ENCODE measurements around the gene PON3. TPM values are rescaled to one million over a fixed set of nuclear protein-coding genes. Genes with fewer than 3 reads are reported as not detected.

The PON3 gene
- total and polyA plus RNA-seq, 2 of the 4 experiments (the other 2 are of a cell fraction) = not detected

DNA sequence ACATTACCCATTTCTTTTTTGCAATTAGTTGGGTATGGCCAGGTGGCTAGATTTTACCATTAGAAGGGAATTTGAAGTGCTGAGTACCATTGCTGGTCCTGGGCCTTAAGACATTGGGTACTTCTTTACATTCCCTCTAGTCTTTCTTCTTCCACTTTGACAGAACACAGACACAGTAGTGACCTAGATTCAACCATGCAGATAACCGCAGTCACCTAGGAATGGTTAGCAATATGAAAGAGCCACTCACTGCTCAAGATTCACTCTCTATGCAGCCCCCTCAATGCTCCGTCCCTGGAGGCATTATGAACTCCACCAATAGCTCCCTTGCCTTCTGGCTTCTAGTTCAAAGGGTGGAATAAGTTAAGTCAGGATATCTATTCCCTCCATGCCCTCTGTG is 55.7 kb downstream of the PON3 start:
- H2AFZ ChIP-seq (replicated peaks; ENCODE audit: low read length, poor library complexity) = no peak overlapping the region
- TF ChIP-seq POLR2A (IDR thresholded peaks at IDR 0.05; ENCODE audit: low read depth, low read length) (no peak), RAD21 (IDR thresholded peaks at IDR 0.05; ENCODE audit: low read length) (no peak), RFX5 (IDR thresholded peaks at IDR 0.05; ENCODE audit: low read depth, low read length) (no peak), BHLHE40 (IDR thresholded peaks at IDR 0.05; ENCODE audit: low read depth, low read length) (no peak), MXI1 (IDR thresholded peaks at IDR 0.05; ENCODE audit: borderline replicate concordance, low read depth, low read length) (no peak), FOS (IDR thresholded peaks at IDR 0.05; ENCODE audit: low read depth, low read length) (no peak), RCOR1 (IDR thresholded peaks at IDR 0.05; ENCODE audit: insufficient replicate concordance, low read length) (no peak), NFE2L2 (IDR thresholded peaks at IDR 0.05; ENCODE audit: low read depth, low read length) (no peak), SMC3 (IDR thresholded peaks at IDR 0.05; ENCODE audit: low read depth, low read length) (no peak), MAFK (IDR thresholded peaks at IDR 0.05; ENCODE audit: low read depth, low read length) (no peak), MAZ (IDR thresholded peaks at IDR 0.05; ENCODE audit: borderline replicate concordance, low read depth, low read length) (no peak), CHD1 (IDR thresholded peaks at IDR 0.05; ENCODE audit: low read depth, low read length) (no peak), CEBPB (IDR thresholded peaks at IDR 0.05; ENCODE audit: low read depth, low read length) (no peak)
- TF ChIP-seq, protein P1, sequence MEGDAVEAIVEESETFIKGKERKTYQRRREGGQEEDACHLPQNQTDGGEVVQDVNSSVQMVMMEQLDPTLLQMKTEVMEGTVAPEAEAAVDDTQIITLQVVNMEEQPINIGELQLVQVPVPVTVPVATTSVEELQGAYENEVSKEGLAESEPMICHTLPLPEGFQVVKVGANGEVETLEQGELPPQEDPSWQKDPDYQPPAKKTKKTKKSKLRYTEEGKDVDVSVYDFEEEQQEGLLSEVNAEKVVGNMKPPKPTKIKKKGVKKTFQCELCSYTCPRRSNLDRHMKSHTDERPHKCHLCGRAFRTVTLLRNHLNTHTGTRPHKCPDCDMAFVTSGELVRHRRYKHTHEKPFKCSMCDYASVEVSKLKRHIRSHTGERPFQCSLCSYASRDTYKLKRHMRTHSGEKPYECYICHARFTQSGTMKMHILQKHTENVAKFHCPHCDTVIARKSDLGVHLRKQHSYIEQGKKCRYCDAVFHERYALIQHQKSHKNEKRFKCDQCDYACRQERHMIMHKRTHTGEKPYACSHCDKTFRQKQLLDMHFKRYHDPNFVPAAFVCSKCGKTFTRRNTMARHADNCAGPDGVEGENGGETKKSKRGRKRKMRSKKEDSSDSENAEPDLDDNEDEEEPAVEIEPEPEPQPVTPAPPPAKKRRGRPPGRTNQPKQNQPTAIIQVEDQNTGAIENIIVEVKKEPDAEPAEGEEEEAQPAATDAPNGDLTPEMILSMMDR (conservative IDR thresholded peaks at IDR 0.05; ENCODE audit: low read depth, low read length) = no peak
- TF ChIP-seq, protein P2, sequence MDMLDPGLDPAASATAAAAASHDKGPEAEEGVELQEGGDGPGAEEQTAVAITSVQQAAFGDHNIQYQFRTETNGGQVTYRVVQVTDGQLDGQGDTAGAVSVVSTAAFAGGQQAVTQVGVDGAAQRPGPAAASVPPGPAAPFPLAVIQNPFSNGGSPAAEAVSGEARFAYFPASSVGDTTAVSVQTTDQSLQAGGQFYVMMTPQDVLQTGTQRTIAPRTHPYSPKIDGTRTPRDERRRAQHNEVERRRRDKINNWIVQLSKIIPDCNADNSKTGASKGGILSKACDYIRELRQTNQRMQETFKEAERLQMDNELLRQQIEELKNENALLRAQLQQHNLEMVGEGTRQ (IDR thresholded peaks at IDR 0.05; ENCODE audit: low read depth, low read length) = no peak
- TF ChIP-seq, protein P3, sequence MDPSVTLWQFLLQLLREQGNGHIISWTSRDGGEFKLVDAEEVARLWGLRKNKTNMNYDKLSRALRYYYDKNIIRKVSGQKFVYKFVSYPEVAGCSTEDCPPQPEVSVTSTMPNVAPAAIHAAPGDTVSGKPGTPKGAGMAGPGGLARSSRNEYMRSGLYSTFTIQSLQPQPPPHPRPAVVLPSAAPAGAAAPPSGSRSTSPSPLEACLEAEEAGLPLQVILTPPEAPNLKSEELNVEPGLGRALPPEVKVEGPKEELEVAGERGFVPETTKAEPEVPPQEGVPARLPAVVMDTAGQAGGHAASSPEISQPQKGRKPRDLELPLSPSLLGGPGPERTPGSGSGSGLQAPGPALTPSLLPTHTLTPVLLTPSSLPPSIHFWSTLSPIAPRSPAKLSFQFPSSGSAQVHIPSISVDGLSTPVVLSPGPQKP (IDR thresholded peaks at IDR 0.05; ENCODE audit: borderline replicate concordance, low read depth, low read length) = no peak
- no peaks in the 10 kb centered on the region for H4K20me1 ChIP-seq (ENCODE audit: insufficient read depth, low read length)
- no peaks in the 10 kb centered on the region for H3K27me3 ChIP-seq (ENCODE audit: control insufficient read depth, insufficient read depth, low read length)
- no peak overlapping the region for H2BK20ac ChIP-seq (ENCODE audit: low read depth, low read length)
- no peak overlapping the region for H3K14ac ChIP-seq (replicated peaks; ENCODE audit: low read depth, low read length)
- ChIA-PET POLR2A (ENCODE audit: unreplicated experiment) (no interaction called here), CTCF (no interaction called here)
- WGBS, 2 experiments (ENCODE audit: extremely low coverage in 2 of 2, insufficient read length in 1 of 2) = no CpG with 5 or more reads among the region's 2 CpGs
- H2BK120ac ChIP-seq (ENCODE audit: low read depth, low read length) = no peak overlapping the region
- no peaks in the 10 kb centered on the region for H3K9me1 ChIP-seq (ENCODE audit: insufficient read depth, low read length)
- H3K27ac ChIP-seq (ENCODE audit: insufficient read depth, low read length) = no peak overlapping the region
- dilution Hi-C loops (cut with HindIII; ENCODE audit: low sequenced_read_pairs, unreplicated experiment) (no loop called here), intact Hi-C loops (cut with micrococcal nuclease) (no loop called here), in situ Hi-C loops (cut with MboI; ENCODE audit: low sequenced_read_pairs) (no loop called here)
- no peak overlapping the region for H4K8ac ChIP-seq (ENCODE audit: low read depth in 2 of 2, low read length in 2 of 2)
- H2AK5ac ChIP-seq (ENCODE audit: low read depth, low read length) = no peak overlapping the region
- H3K9ac ChIP-seq (ENCODE audit: low read depth, low read length) = no peak overlapping the region
- H3K9me3 ChIP-seq (ENCODE audit: control insufficient read depth, insufficient read depth, low read length) = no peaks in the 10 kb centered on the region
- no peak overlapping the region for H3K18ac ChIP-seq (ENCODE audit: low read depth, low read length)
- H3K79me1 ChIP-seq (ENCODE audit: low read depth in 1 of 2, low read length in 2 of 2) = no peaks in the 10 kb centered on the region
- no peaks in the 10 kb centered on the region for H3K36me3 ChIP-seq (ENCODE audit: control insufficient read depth, insufficient read depth, low read length)
- no TSS peak for BruUV-seq (replicated peaks)
- H3K4me3 ChIP-seq (ENCODE audit: insufficient read depth, low read depth, low read length) = no peak overlapping the region
- no peak overlapping the region for H3K4ac ChIP-seq (ENCODE audit: low read depth, low read length)
- H3K4me2 ChIP-seq (ENCODE audit: low read depth, low read length) = no peak overlapping the region
- H2BK15ac ChIP-seq (ENCODE audit: low read depth, low read length) = no peak overlapping the region
- H3K56ac ChIP-seq (ENCODE audit: extremely low read depth, insufficient read depth, low read length) = no peak overlapping the region
- H4K5ac ChIP-seq (ENCODE audit: low read depth, low read length) = no peak overlapping the region
- DNase-seq (no peak), ATAC-seq (ENCODE audit: low read depth) (no peak)
- no peaks in the 10 kb centered on the region for H3K4me1 ChIP-seq (ENCODE audit: control insufficient read depth, insufficient read depth, low read length)
- H2BK5ac ChIP-seq (ENCODE audit: low read depth, low read length, poor library complexity, severe bottlenecking) = no peak overlapping the region
- no peak overlapping the region for H3K23ac ChIP-seq (ENCODE audit: low read depth, low read length)
- H4K91ac ChIP-seq (ENCODE audit: insufficient read depth, low read depth, low read length) = no peak overlapping the region
- H2AK9ac ChIP-seq (replicated peaks; ENCODE audit: low read depth, low read length, poor library complexity) = no peak overlapping the region

All from IMR-90 (cell line).